ENCODE measurements around the gene DIPK1A.
"Not testable (repeated sequence)": the region's sequence is repeated elsewhere in the genome, so short reads cannot be mapped to it uniquely, and the experiment has no call there.

GRCh38 chr1:92974112-92974511 is 12.8 kb upstream of the DIPK1A start:
- not testable (repeated sequence) for TF ChIP-seq CTCF, POLR2A (IDR thresholded peaks at IDR 0.05)

Data from thyroid gland (tissue), 4 donors.